ENCODE data around the gene SLC9A7.

- TF ChIP-seq POLR2AphosphoS5 (IDR thresholded peaks at IDR 0.05; ENCODE audit: low read depth, low read length) (no peak), POLR2A (IDR thresholded peaks at IDR 0.05; ENCODE audit: low read depth, low read length) (no peak), TAF1 (IDR thresholded peaks at IDR 0.05; ENCODE audit: low read depth, low read length) (no peak)
Measured at GRCh38 chrX:46626566-46626965, 132.4 kb downstream of the SLC9A7 start.

Measured in GM12891 (cell line).